ENCODE data around the gene NUDT14. TPM values are rescaled to one million over a fixed set of nuclear protein-coding genes. Genes with fewer than 3 reads are reported as not detected.

Gene NUDT14
- 24.1 TPM for total RNA-seq

GRCh38 chr14:105180592-105181548 is at the start of gene NUDT14:
Gene NUDT14 (minus strand): TSS chr14:105181312. CDS start chr14:105181209, 103 bp downstream.

DNA sequence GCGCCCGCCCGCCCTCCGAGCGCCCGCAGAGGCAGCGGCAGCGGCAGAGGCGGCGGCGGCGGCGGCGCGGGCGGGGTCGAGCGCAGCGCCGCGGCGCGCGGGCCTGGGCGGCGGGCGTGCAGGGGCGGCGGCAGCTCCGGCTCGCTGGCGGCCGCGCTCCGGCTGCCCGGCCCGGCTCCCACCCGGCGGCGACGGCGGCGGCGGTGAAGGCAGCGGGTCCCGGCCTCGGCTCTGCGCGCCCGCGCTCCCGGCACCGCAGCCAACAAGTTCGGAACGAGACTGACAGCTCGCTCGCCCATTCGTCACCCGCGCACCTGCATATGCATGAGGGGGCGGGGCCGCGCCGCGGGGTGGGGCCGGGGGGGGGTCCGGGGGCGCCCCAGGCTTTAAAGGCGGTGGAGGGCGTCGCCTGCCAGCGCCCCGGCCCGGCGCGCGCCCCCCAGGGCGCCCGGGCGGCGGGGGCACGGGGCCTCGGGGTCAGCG is 12.6 kb downstream of the NUDT14 start, which contains the start of gene JAG2:
JAG2 (minus strand) TSS at position 281 of the 483 bp plus-strand sequence. CDS start 356 bp downstream, outside the sequence.

Small RNAs within 50 kb of the gene (small RNA-seq; reads per million reads assigned to genes)
- gene MIR6765 (ENCODE audit: low replicate concordance), result not detected

Other genes starting within 250 kb of the NUDT14 start
- gene AHNAK2, start 202.9 kb downstream of the NUDT14 start, total RNA-seq, result 31.6 TPM
- gene CLBA1, start 195.5 kb downstream of the NUDT14 start, total RNA-seq, result 12.5 TPM
- gene CDCA4, start 160.2 kb downstream of the NUDT14 start, total RNA-seq, result 12.5 TPM
- 0.94 TPM for gene GPR132, start 115.9 kb downstream of the NUDT14 start, total RNA-seq
- gene JAG2, start 12.5 kb downstream of the NUDT14 start, total RNA-seq, result 31.3 TPM
- 49.5 TPM for gene BTBD6, start 67.2 kb upstream of the NUDT14 start, total RNA-seq
- gene BRF1, start 119.7 kb upstream of the NUDT14 start, total RNA-seq, result 129 TPM
- 168 TPM for gene PACS2, start 133.4 kb upstream of the NUDT14 start, total RNA-seq
- gene TEX22, start 217.2 kb upstream of the NUDT14 start, total RNA-seq, result 0.94 TPM
- gene MTA1, start 238.5 kb upstream of the NUDT14 start, total RNA-seq, result 97.7 TPM

All from parietal lobe (tissue), 2 donors.